ENCODE results near the gene ENAH. TPM values are rescaled to one million over a fixed set of nuclear protein-coding genes. Genes with fewer than 3 reads are reported as not detected.

ENAH gene
- polyA plus RNA-seq, 3 donors = 89.0 to 107 (median 103) TPM

- DNase-seq = no peak
These were observed 75.7 kb downstream of the ENAH start for GRCh38 chr1:225577241-225577640.

GRCh38 chr1:225573216-225573615, 79.7 kb downstream of the ENAH start:
- DNase-seq = no peak

- DNase-seq = no peak
These were observed 80.5 kb downstream of the ENAH start for GRCh38 chr1:225572422-225572821.

- DNase-seq = no peak
These were observed 85.1 kb downstream of the ENAH start for GRCh38 chr1:225567789-225568188.

GRCh38 chr1:225565847-225566246, 87.1 kb downstream of the ENAH start:
- no peak for DNase-seq

- DNase-seq = no peak
These were observed 91.2 kb downstream of the ENAH start for GRCh38 chr1:225561675-225562074.

- no peak for DNase-seq
These were observed 93.0 kb downstream of the ENAH start for GRCh38 chr1:225559902-225560301.

GRCh38 chr1:225559326-225559725, 93.6 kb downstream of the ENAH start:
- no peak for DNase-seq

- no peak for DNase-seq
These were observed 96.2 kb downstream of the ENAH start for GRCh38 chr1:225556694-225557093.

- DNase-seq = no peak
These were observed 97.1 kb downstream of the ENAH start for GRCh38 chr1:225555821-225556220.

- peak; percentile 22 for DNase-seq
These were observed 98.6 kb downstream of the ENAH start for GRCh38 chr1:225554216-225554812.

- DNase-seq = no peak
These were observed 103.1 kb downstream of the ENAH start for GRCh38 chr1:225549821-225550220.

GRCh38 chr1:225548140-225548857, 104.6 kb downstream of the ENAH start:
- DNase-seq = no peak

GRCh38 chr1:225545649-225546048, 107.3 kb downstream of the ENAH start:
- no peak for DNase-seq

- no peak for DNase-seq
These were observed 108.0 kb downstream of the ENAH start for GRCh38 chr1:225544924-225545323.

- no peak for DNase-seq
These were observed 108.7 kb downstream of the ENAH start for GRCh38 chr1:225544263-225544662.

GRCh38 chr1:225543350-225543749, 109.6 kb downstream of the ENAH start:
- DNase-seq = no peak

- no peak for DNase-seq
These were observed 111.5 kb downstream of the ENAH start for GRCh38 chr1:225541383-225541782.

- no peak for DNase-seq
These were observed 113.3 kb downstream of the ENAH start for GRCh38 chr1:225539575-225539974.

- no peak for DNase-seq
These were observed 113.9 kb downstream of the ENAH start for GRCh38 chr1:225539069-225539468.

- DNase-seq = no peak
These were observed 115.2 kb downstream of the ENAH start for GRCh38 chr1:225537554-225538251.

GRCh38 chr1:225535280-225535679, 117.6 kb downstream of the ENAH start:
- DNase-seq = no peak

- DNase-seq = no peak
These were observed 118.2 kb downstream of the ENAH start for GRCh38 chr1:225534772-225535171.

All from renal pelvis (tissue), 4 donors.